Testis (tissue), 3 donors: ENCODE measurements around the gene EMILIN2. TPM values are rescaled to one million over a fixed set of nuclear protein-coding genes. Genes with fewer than 3 reads are reported as not detected.
"Not testable (repeated sequence)": the region's sequence is repeated elsewhere in the genome, so short reads cannot be mapped to it uniquely, and the experiment has no call there.

Source experiments
- DNase-seq: peaks from one replicate; pipeline ENCODE4 v3.0.0-alpha.2; 2019
- H3K27ac ChIP-seq, 2 donors: fragments of 200-600 bp; sonication (generic); one replicate each; pipeline ENCODE4 v1.5.1; 2019
- H3K27me3 ChIP-seq: fragments of 200-600 bp; sonication (generic); one replicate; pipeline ENCODE4 v1.5.1; 2019
- H3K36me3 ChIP-seq: fragments of 200-600 bp; sonication (generic); one replicate; pipeline ENCODE4 v1.5.1; 2017; ENCODE audit warnings: low read depth; ENCODE audit errors: missing control alignments
- H3K4me1 ChIP-seq: fragments of 200-600 bp; sonication (generic); one replicate; pipeline ENCODE4 v1.5.1; 2019
- H3K4me3 ChIP-seq, 2 donors: fragments of 200-600 bp; sonication (generic); one replicate each; pipeline ENCODE4 v1.5.1; 2017 to 2019
- H3K9me3 ChIP-seq: fragments of 200-600 bp; sonication (generic); one replicate; pipeline ENCODE4 v1.5.1; 2017
- POLR2A ChIP-seq: fragments of 450-650 bp; IDR thresholded peaks from one replicate; pipeline ENCODE4 v1.6.1; 2017; ENCODE audit warnings: antibody characterized with exemption, mild to moderate bottlenecking, moderate library complexity
- WGBS, 2 donors: methylation state at CpG; one replicate each; pipeline ENCODE4 v1.1.5; 2018; 5-methylcytosine and 5-hydroxymethylcytosine counted together
- intact Hi-C: fragments of 100-400 bp; cut with DNase I; formaldehyde crosslinking; loops from one replicate; pipeline ENCODE4 v1.15.1; 2023; ENCODE audit warnings: low total_unique reads
- polyA plus RNA-seq: library from polyadenylated mRNA; stranded (reverse); fragments of 350-450 nt; fragmentation: Illumina TruSeq; extraction: RNeasy Lipid Tissue Mini Kit (QIAGEN cat#74804); gene quantifications from one replicate; pipeline ENCODE4 v1.2.3, GENCODE V29; 2014; ENCODE audit warnings: low read depth, low replicate concordance; ENCODE audit not compliant: insufficient read depth
- total RNA-seq, 2 donors: library from RNA; depleted of rRNA; stranded (reverse); fragments of >200 nt; gene quantifications; one replicate each; pipeline ENCODE4 v1.2.3, GENCODE V29; 2016
- TF ChIP-seq, protein P1 (sequence below), 3 experiments: fragments of 450-650 bp in 2 of 3; fragments of 200-600 bp in 1 of 3; sonication (generic) in 1 of 3; IDR thresholded peaks; one replicate each; pipeline ENCODE4 v1.5.1; 2016 to 2019; ENCODE audit warnings: antibody characterized with exemption in 3 of 3, mild to moderate bottlenecking in 2 of 3, moderate library complexity in 1 of 3

Gene EMILIN2
- total and polyA plus RNA-seq, 3 donors from 2014 or later: 21.4 to 34.1 (median 26.4) TPM

DNA sequence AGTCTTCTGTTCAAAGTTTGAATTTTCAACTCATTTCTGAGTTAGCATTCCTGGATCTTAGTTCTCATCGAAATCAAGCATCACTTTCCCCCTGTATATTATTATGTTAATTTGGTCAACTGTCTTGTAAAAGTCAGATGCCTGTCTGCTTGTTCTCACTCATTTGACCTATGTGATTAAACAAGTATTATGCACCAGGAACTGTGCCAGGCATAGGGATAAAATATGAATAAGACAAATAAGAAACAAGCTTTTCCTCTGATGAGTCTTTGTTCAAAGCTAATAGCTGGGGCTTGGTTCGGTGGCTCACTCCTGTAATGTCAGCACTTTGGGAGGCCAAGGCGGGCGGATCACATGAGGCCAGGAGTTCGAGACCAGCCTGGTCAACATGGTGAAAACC, 19.7 kb upstream of the EMILIN2 start:
- WGBS, 2 donors: 82 to 84% methylated on average over 5 of the region's 5 CpGs
- Histone ChIP-seq H3K36me3 (no peaks in the 10 kb centered on the region), H3K9me3 (no peaks in the 10 kb centered on the region), H3K27ac (no peak overlapping the region), H3K4me1 (no peaks in the 10 kb centered on the region), H3K27me3 (no peaks in the 10 kb centered on the region), H3K4me3 (no peak overlapping the region)
- no peak for TF ChIP-seq POLR2A
- TF ChIP-seq, protein P1, sequence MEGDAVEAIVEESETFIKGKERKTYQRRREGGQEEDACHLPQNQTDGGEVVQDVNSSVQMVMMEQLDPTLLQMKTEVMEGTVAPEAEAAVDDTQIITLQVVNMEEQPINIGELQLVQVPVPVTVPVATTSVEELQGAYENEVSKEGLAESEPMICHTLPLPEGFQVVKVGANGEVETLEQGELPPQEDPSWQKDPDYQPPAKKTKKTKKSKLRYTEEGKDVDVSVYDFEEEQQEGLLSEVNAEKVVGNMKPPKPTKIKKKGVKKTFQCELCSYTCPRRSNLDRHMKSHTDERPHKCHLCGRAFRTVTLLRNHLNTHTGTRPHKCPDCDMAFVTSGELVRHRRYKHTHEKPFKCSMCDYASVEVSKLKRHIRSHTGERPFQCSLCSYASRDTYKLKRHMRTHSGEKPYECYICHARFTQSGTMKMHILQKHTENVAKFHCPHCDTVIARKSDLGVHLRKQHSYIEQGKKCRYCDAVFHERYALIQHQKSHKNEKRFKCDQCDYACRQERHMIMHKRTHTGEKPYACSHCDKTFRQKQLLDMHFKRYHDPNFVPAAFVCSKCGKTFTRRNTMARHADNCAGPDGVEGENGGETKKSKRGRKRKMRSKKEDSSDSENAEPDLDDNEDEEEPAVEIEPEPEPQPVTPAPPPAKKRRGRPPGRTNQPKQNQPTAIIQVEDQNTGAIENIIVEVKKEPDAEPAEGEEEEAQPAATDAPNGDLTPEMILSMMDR (IDR thresholded peaks at IDR 0.05): no peak
- intact Hi-C loops: no loop called here
- DNase-seq: no peak

DNA sequence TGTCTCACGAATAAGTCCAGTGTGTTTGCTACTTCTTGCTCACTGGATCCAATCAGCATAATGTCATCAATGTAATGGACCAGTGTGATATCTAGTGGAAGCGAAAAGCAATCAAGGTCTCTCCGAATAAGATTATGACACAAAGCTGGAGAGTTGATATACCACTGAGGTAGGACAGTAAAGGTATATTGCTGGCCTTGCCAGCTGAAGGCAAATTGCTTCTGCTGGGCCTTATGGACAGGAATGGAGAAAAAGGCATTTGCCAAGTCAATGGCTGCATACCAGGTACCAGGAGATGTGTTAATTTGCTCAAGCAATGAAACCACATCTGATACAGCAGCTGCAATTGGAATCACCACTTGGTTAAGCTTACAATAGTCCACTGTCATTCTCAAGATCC, 10.7 kb upstream of the EMILIN2 start:
- intact Hi-C loops, H3K27me3 ChIP-seq, H3K4me1 ChIP-seq, H3K36me3 ChIP-seq, H3K27ac ChIP-seq, DNase-seq, H3K9me3 ChIP-seq, H3K4me3 ChIP-seq: not testable (repeated sequence)
- 98 to 99% methylated on average over 3 of the region's 3 CpGs for WGBS, 2 donors

DNA sequence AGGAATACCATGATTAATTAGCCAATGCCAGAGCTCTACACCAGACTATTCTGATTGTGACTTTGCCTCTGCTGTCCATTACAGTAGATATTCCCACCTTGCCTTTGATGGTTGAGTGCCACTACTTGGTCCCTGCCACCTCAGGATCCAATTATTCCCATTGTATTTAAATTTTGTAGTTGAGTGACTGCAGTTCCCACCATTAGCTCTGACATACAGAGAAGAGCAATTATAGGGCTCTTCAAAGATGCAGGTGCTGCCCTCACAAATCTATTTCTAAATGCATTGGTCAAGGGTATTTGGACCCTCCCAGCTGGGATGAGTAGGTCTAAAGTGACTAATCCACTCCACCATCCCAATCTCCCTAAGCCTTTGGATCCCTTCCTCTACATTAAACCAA, 9.5 kb upstream of the EMILIN2 start:
- H3K36me3 ChIP-seq, H3K27me3 ChIP-seq, H3K9me3 ChIP-seq, H3K4me1 ChIP-seq, intact Hi-C loops, DNase-seq, H3K4me3 ChIP-seq, H3K27ac ChIP-seq: not testable (repeated sequence)

DNA sequence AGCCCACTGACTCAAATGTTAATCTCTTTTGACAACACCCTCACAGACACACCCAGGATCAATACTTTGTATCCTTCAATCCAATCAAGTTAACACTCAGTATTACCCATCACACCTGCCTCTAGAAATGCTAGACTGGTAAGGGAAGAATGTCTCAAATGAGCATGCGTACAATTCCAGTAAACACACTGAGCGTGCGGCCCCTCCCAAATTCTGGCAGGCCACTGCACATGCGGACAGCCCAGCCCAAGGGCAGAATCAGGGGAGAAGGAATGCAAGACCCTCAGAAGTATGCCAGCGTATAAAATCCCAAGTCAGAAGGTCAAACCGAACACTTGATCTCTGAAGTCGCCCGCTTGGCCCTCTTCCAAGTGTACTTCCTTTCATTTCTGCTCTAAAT, 7.6 kb upstream of the EMILIN2 start:
- DNase-seq: no peak
- Histone ChIP-seq H3K4me1 (no peaks in the 10 kb centered on the region), H3K36me3 (no peaks in the 10 kb centered on the region), H3K27me3 (no peaks in the 10 kb centered on the region), H3K9me3 (no peaks in the 10 kb centered on the region), H3K27ac (no peak overlapping the region), H3K4me3 (no peak overlapping the region)
- intact Hi-C loops: no loop called here
- no peak for TF ChIP-seq POLR2A
- TF ChIP-seq, protein P1 (IDR thresholded peaks at IDR 0.05): no peak
- 85 to 87% methylated on average over 7 to 8 of the region's 8 CpGs for WGBS, 2 donors

DNA sequence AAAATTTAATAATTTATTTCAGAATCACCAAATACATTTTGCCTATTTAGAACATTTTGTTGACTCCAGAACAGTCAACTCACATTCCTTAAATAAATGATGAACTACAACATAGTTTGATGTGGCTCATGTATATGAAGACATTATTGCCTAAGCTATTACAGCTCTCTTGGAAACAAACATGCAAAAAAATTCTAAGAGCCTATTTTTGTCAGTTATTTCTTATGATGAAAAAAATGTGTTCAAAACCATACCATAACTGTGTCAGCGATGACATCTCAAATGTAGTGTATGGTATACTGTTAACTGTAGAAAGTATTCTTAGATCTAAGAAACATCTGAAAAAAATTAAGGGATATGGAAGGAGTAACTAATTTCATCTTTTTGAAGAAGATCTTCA, 6.3 kb upstream of the EMILIN2 start:
- H3K4me1 ChIP-seq: no peaks in the 10 kb centered on the region
- intact Hi-C loops: no loop called here
- 91 to 100% methylated on average over 1 of the region's 1 CpG for whole genome bisulfite sequencing, 2 donors
- TF ChIP-seq, protein P1 (IDR thresholded peaks at IDR 0.05): no peak
- no peak for TF ChIP-seq POLR2A
- no peak overlapping the region for H3K27ac ChIP-seq
- no peak overlapping the region for H3K4me3 ChIP-seq
- H3K27me3 ChIP-seq: no peaks in the 10 kb centered on the region
- no peak for DNase-seq
- no peaks in the 10 kb centered on the region for H3K36me3 ChIP-seq
- H3K9me3 ChIP-seq: no peaks in the 10 kb centered on the region

DNA sequence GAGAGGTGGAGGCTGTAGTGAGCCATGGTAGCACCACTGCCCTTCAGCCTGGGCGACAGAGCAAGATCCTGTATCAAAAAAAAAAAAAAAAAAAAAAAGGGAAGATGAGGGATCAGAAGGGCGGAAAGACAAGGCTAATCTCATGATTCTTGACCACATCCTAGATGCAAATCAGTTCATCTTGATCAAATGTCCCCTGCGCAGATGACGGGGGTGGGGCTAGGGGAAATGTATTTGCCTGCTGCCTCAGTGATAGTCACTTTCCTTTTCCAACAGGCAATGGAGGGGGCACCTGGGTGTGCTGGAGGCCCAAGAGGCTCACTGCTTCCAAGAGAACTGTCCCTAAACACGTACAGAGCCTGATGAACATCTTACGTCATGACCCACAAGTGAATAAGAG, 3.7 kb upstream of the EMILIN2 start:
- 74 to 89% methylated on average over 6 of the region's 6 CpGs for WGBS, 2 donors
- peaks cover 7% of the 10 kb centered on the region for H3K4me1 ChIP-seq
- intact Hi-C loops: no loop called here

More for the DNA sequence above, 3.7 kb upstream of the EMILIN2 start:
- Histone ChIP-seq H3K27ac (no peak overlapping the region), H3K36me3 (no peaks in the 10 kb centered on the region), H3K9me3 (no peaks in the 10 kb centered on the region), H3K4me3 (no peak overlapping the region), H3K27me3 (no peaks in the 10 kb centered on the region)
- DNase-seq: peak; percentile 42
- no peak for TF ChIP-seq POLR2A
- TF ChIP-seq, protein P1 (IDR thresholded peaks at IDR 0.05): no peak
